Measurements from ENCODE around the gene FASN. TPM values are rescaled to one million over a fixed set of nuclear protein-coding genes. Genes with fewer than 3 reads are reported as not detected.

The FASN gene
- total RNA-seq, 4 donors from 2014 or later = 72.8 to 302 (median 143) TPM

DNA sequence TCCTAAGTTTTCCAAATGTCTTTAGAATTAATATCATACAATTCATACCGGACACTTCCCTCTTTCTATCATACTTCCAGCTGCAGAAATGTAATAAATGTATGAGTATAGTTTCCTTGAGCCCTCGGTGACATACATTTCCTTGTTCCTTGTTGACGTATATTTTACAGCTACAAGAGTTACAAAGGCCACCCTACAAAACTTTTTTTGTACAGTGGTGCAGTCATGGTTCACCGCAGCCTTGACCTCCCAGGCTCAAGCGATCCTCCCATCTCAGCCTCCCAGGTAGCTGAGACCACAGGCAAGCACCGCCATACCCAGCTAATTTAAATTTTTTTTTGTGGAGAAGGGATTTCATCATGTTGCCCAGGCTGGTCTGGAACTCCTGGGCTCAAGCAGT, 25.2 kb downstream of the FASN start:
- no peak overlapping the region for H3K27ac ChIP-seq

DNA sequence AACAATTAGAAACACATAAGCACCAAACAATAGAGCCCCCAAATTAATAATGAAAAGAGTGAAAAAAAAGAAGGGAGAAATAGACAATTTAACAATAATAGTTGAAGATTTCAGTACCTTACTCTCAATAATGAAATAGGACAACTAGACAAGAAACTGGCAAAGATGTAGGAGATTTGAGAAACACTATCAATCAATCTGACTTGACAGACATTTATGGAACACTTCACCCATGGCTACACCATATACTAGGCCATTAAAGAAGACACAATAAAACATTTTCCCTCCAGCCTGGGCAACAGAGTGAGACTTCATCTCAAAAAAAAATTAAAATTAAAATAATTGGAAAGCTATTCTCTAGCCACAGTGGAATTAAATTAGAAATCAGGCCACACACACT, 27.4 kb downstream of the FASN start:
- no peaks in the 10 kb centered on the region for H3K27me3 ChIP-seq
- no peak overlapping the region for H3K27ac ChIP-seq
- no peak for DNase-seq
- H3K9me3 ChIP-seq = no peaks in the 10 kb centered on the region
- intact Hi-C loops (cut with DNase I) = no loop called here
- peaks cover 6 to 21% (median 7%) of the 10 kb centered on the region in 3 donors for H3K4me1 ChIP-seq
- TF ChIP-seq, protein P1, sequence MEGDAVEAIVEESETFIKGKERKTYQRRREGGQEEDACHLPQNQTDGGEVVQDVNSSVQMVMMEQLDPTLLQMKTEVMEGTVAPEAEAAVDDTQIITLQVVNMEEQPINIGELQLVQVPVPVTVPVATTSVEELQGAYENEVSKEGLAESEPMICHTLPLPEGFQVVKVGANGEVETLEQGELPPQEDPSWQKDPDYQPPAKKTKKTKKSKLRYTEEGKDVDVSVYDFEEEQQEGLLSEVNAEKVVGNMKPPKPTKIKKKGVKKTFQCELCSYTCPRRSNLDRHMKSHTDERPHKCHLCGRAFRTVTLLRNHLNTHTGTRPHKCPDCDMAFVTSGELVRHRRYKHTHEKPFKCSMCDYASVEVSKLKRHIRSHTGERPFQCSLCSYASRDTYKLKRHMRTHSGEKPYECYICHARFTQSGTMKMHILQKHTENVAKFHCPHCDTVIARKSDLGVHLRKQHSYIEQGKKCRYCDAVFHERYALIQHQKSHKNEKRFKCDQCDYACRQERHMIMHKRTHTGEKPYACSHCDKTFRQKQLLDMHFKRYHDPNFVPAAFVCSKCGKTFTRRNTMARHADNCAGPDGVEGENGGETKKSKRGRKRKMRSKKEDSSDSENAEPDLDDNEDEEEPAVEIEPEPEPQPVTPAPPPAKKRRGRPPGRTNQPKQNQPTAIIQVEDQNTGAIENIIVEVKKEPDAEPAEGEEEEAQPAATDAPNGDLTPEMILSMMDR (IDR thresholded peaks at IDR 0.05) = no peak
- no peak for TF ChIP-seq POLR2A (IDR thresholded peaks at IDR 0.05)
- H3K4me3 ChIP-seq = no peak overlapping the region
- H3K36me3 ChIP-seq = no peaks in the 10 kb centered on the region

More for the DNA sequence above, 25.2 kb downstream of the FASN start:
- intact Hi-C loops (cut with DNase I) = no loop called here
- peaks cover 0 to 8% (median 0%) of the 10 kb centered on the region in 3 donors for H3K36me3 ChIP-seq
- no peaks in the 10 kb centered on the region for H3K27me3 ChIP-seq
- peaks cover 0 to 17% (median 0%) of the 10 kb centered on the region in 3 donors for H3K4me1 ChIP-seq
- TF ChIP-seq, protein P1 (IDR thresholded peaks at IDR 0.05) = no peak
- TF ChIP-seq POLR2A (IDR thresholded peaks at IDR 0.05) = no peak
- no peak for DNase-seq
- H3K4me3 ChIP-seq = no peak overlapping the region
- whole genome bisulfite sequencing, 2 donors = 71 to 84% methylated on average over 6 of the region's 6 CpGs
- no peaks in the 10 kb centered on the region for H3K9me3 ChIP-seq

DNA sequence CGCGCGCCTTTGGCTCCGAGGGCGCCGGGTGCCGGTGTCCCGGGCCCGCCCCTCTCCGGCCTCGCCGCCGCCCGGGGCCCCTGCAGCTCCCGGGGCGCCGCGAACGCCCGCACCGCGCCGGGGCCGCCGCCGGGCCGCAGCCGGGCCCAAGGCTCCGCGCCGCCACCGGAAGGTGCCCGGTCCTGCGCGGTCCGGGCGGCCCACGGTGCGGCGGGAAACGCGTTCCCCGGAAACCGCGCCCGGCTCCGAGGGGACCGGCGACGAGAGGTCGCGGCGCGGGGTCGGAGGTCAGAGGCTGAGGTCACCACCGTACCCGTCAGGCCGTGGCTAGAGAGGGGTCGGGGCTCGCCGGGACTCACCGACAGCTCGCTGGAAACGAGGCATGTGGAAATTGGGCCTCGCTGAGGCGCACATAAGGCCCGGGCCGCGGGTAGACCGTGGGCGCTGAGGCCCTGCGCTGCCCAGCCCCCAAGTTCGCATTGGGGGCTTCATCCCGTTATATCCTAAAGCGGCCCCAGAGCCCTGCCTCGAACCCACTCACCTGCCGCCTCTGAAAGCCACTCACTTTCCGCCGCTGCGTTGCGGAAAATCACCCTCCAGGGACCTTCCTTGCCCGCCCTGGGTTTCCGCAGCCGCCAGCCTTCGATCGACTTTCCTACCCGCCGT, 32.3 kb downstream of the FASN start, which contains the start of gene DUS1L:
Gene DUS1L (minus strand): TSS at position 167 of the 666 bp plus-strand sequence. CDS start 745 bp downstream, outside the sequence.
- 26 to 29% methylated on average over 12 to 23 of the region's 88 CpGs for WGBS, 2 donors
- intact Hi-C loops (cut with DNase I) = no loop called here
- Histone ChIP-seq H3K36me3 (peaks cover 22 to 34% (median 24%) of the 10 kb centered on the region in 3 donors), H3K27me3 (no peaks in the 10 kb centered on the region), H3K9me3 (no peaks in the 10 kb centered on the region), H3K4me3 (peak within 1 kb of the TSS; percentile 63 to 98 (median 96)), H3K27ac (peak within 1 kb of the TSS; percentile 87 to 93 (median 90)), H3K4me1 (peaks cover 20 to 38% (median 24%) of the 10 kb centered on the region in 3 donors)
- TF ChIP-seq POLR2A (IDR thresholded peaks at IDR 0.05) = peak in 1 of 4 donors; percentile 20
- TF ChIP-seq, protein P1 (IDR thresholded peaks at IDR 0.05) = no peak
- no peak for DNase-seq

DNA sequence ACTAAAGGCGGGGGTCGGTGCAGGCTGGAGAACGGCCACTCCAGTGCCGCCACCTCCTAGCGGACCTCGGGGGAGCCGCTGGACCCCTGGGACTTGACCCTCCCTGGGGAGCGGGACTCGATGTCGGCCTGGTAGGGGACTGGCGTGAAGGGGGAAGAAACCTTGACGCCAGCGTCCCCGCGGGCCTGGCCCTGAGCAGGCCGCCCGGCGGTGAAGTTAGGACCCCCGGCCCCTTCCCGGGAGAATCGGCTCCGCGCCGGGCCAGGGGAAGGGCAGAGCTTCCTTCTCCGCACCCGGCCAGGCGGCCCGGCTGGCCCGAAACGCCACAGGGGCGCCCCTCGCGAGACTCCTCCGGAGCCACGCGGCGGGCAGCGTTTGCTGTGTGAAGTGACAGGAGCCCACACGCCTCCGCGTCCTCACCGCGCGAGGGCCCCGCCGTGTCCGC, 32.8 kb downstream of the FASN start:
- H3K4me1 ChIP-seq = peaks cover 20 to 38% (median 24%) of the 10 kb centered on the region in 3 donors
- peak overlapping the region; percentile 84 to 93 (median 90) for H3K27ac ChIP-seq
- peaks cover 27 to 40% (median 29%) of the 10 kb centered on the region in 3 donors for H3K36me3 ChIP-seq
- TF ChIP-seq, protein P1 (IDR thresholded peaks at IDR 0.05) = no peak
- no peak for TF ChIP-seq POLR2A (IDR thresholded peaks at IDR 0.05)
- intact Hi-C loops (cut with DNase I) = no loop called here
- no peaks in the 10 kb centered on the region for H3K9me3 ChIP-seq
- no peak for DNase-seq
- H3K27me3 ChIP-seq = no peaks in the 10 kb centered on the region
- H3K4me3 ChIP-seq = peak overlapping the region; percentile 63 to 98 (median 96)
- 0% methylated on average over 2 of the region's 47 CpGs; no CpG with 5 or more reads in 1 of the 2 donors for WGBS, 2 donors

- WGBS, 2 donors = 40 to 46% methylated on average over 1 to 19 of the region's 36 CpGs
- Histone ChIP-seq H3K27ac (peak overlapping the region; percentile 84 to 93 (median 90)), H3K27me3 (no peaks in the 10 kb centered on the region), H3K4me1 (peaks cover 20 to 38% (median 24%) of the 10 kb centered on the region in 3 donors), H3K36me3 (peaks cover 32 to 46% (median 33%) of the 10 kb centered on the region in 3 donors), H3K4me3 (peak overlapping the region; percentile 63 to 98 (median 96)), H3K9me3 (no peaks in the 10 kb centered on the region)
- no peak for DNase-seq
- intact Hi-C loops (cut with DNase I) = no loop called here
- TF ChIP-seq, protein P1 (IDR thresholded peaks at IDR 0.05) = no peak
- no peak for TF ChIP-seq POLR2A (IDR thresholded peaks at IDR 0.05)
Observed at GRCh38 chr17:82064433-82065192, 33.4 kb downstream of the FASN start.
